GM12892 (cell line): ENCODE measurements around the gene RASSF8.

Source experiments
- POLR2A ChIP-seq: IDR thresholded peaks from 2 replicates; pipeline ENCODE4 v1.6.1; 2011; ENCODE audit warnings: low read depth, low read length, control low read depth
- POLR2AphosphoS5 ChIP-seq: IDR thresholded peaks from 2 replicates; pipeline ENCODE4 v1.6.1; 2011; ENCODE audit warnings: low read depth, low read length, control low read depth

DNA sequence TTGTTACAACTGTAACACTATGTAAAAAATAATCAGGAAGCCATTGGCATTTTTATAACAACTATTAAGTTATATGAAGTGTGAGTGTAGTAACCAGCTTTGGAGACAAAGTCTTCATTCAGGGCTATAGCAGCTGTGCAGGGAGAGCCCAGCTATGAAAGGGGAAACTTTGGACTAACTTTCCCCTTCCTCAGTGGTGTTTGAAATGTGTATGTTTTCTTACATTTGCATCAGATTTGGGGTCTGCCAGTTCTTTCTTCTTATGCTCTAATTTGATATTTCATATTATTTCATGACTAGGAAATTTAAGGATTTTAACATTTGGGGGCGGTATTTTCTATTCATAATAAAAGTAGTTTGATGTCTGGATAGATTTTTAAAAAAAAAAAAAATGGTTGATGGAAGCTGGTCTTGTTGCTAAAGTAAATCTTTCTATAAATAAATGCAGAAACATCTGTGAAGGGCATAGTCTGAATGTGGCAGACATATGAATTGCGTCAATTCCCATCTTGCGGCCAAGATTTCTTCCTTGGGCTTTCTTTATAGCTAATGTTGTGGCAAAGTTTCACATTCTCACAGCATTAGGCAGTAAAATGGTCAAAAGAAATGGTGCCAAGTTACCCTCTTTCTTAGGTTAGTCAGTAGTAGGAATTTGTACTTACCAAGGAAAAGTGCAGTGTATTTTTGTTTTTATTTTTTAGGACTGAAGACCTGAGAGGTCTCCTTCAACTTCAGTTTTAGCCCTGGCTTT is 35.6 kb downstream of the RASSF8 start:
- TF ChIP-seq POLR2AphosphoS5 = no peak
- no peak for TF ChIP-seq POLR2A
